CD4-positive, alpha-beta T cell (primary cell): ENCODE measurements around the gene RABIF. TPM values are rescaled to one million over a fixed set of nuclear protein-coding genes. Genes with fewer than 3 reads are reported as not detected.
"Not testable (repeated sequence)": the region's sequence is repeated elsewhere in the genome, so short reads cannot be mapped to it uniquely, and the experiment has no call there.

Source experiments
- ATAC-seq: fragments of 200-7000 bp; cut with Tn5 transposase; one replicate; pipeline ENCODE4 v1.10.0; 2022; ENCODE audit warnings: mild to moderate bottlenecking; ENCODE audit not compliant: poor library complexity
- CTCF ChIA-PET: fragments of 350-600 bp; sonication (Branson Sonifier 250); formaldehyde crosslinking; loops from one replicate; lab custom pipeline; 2021; ENCODE audit warnings: antibody characterized with exemption, inconsistent platforms; lab: Charles Lee
- POLR2A ChIA-PET: fragments of 350-600 bp; sonication (Branson Sonifier 250); formaldehyde crosslinking; loops from one replicate; lab custom pipeline; 2021; ENCODE audit warnings: antibody characterized with exemption, inconsistent platforms; lab: Charles Lee
- DNase-seq, 14 experiments: peaks; one replicate each; pipeline ENCODE4 v3.0.0-alpha.2; 2013 to 2020; ENCODE audit warnings: mixed read lengths in 2 of 14
- H3K27ac ChIP-seq, 2 donors: one replicate each; pipeline versions ENCODE4 v1.5.1 to v1.7.0; 2013; ENCODE audit warnings: low read length in 2 of 2, low read depth in 1 of 2, mild to moderate bottlenecking in 1 of 2
- H3K27me3 ChIP-seq, 2 experiments: 1 replicate in 1 of 2; 2 replicates in 1 of 2; pipeline versions ENCODE4 v1.6.1 to v1.7.0; 2013; ENCODE audit warnings: low read length in 2 of 2, control low read depth in 1 of 2, mild to moderate bottlenecking in 1 of 2, moderate library complexity in 1 of 2; ENCODE audit not compliant: insufficient read depth in 2 of 2, control insufficient read depth in 1 of 2
- H3K36me3 ChIP-seq: one replicate; pipeline ENCODE4 v1.6.1; 2013; ENCODE audit warnings: low read length, control low read depth; ENCODE audit not compliant: insufficient read depth
- H3K4me1 ChIP-seq: one replicate; pipeline ENCODE4 v1.6.1; 2013; ENCODE audit warnings: low read length, control low read depth; ENCODE audit not compliant: insufficient read depth
- H3K4me3 ChIP-seq: one replicate; pipeline ENCODE4 v1.5.1; 2013; ENCODE audit warnings: mild to moderate bottlenecking, low read length, moderate library complexity
- H3K9me3 ChIP-seq, 2 experiments: 1 replicate in 1 of 2; 2 replicates in 1 of 2; pipeline versions ENCODE4 v1.6.1 to v1.7.0; 2013; ENCODE audit warnings: low read length in 2 of 2, mild to moderate bottlenecking in 2 of 2, control low read depth in 1 of 2, moderate library complexity in 1 of 2; ENCODE audit not compliant: control insufficient read depth in 1 of 2, insufficient read depth in 1 of 2
- H3K27ac Mint-ChIP-seq: one replicate; pipeline ENCODE4 v1.8.0; 2020; ENCODE audit warnings: mixed read lengths
- H3K27me3 Mint-ChIP-seq: one replicate; pipeline ENCODE4 v1.8.0; 2021; ENCODE audit warnings: mixed read lengths
- H3K36me3 Mint-ChIP-seq: one replicate; pipeline ENCODE4 v1.8.0; 2021; ENCODE audit warnings: low read depth, mixed read lengths
- H3K4me1 Mint-ChIP-seq: one replicate; pipeline ENCODE4 v1.8.0; 2021; ENCODE audit warnings: low read depth, mixed read lengths
- H3K4me3 Mint-ChIP-seq: one replicate; pipeline ENCODE4 v1.8.0; 2020; ENCODE audit warnings: mild to moderate bottlenecking, mixed read lengths
- H3K9me3 Mint-ChIP-seq: one replicate; pipeline ENCODE4 v1.8.0; 2020; ENCODE audit warnings: mixed read lengths
- intact Hi-C, 2 experiments: fragments of 100-400 bp; cut with DNase I in 1 of 2; cut with micrococcal nuclease in 1 of 2; formaldehyde crosslinking; loops; one replicate each; pipeline versions ENCODE4 v1.15.1 to v1.9.0; 2023 to 2025; cut with DNase I, micrococcal nuclease
- total RNA-seq, 174 experiments: library from RNA in 2 of 174; stranded (reverse) in 2 of 174; gene quantifications; one replicate each; pipeline ENCODE4 v1.2.3 and lab custom pipeline; 2021 to 2026
- TF ChIP-seq, protein P1 (sequence below): fragments of 200-600 bp; IDR thresholded peaks from one replicate; pipeline ENCODE4 v1.8.0; 2022; ENCODE audit warnings: antibody characterized with exemption, mild to moderate bottlenecking

Gene RABIF
- total RNA-seq, 2 experiments from 2014 or later: 9.1 to 9.2 TPM

DNA sequence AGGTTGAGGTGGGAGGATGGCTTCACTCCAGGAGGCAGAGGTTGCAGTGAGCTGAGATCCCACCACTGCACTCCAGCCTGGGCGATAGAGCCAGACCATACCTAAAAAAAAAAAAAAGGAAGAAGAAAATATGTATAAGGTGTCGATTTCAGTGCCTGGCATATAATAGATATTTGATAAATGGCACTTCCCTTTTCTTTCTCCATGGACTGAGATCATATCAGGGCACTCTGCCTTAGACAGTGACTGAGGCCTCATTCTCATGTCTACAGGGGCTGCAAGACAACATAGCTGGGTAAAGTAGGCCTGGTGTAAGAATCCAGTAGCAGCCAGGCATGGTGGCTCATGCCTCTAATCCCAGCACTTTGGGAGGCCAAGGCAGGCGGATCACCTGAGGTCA, 57.0 kb downstream of the RABIF start:
- TF ChIP-seq, protein P1, sequence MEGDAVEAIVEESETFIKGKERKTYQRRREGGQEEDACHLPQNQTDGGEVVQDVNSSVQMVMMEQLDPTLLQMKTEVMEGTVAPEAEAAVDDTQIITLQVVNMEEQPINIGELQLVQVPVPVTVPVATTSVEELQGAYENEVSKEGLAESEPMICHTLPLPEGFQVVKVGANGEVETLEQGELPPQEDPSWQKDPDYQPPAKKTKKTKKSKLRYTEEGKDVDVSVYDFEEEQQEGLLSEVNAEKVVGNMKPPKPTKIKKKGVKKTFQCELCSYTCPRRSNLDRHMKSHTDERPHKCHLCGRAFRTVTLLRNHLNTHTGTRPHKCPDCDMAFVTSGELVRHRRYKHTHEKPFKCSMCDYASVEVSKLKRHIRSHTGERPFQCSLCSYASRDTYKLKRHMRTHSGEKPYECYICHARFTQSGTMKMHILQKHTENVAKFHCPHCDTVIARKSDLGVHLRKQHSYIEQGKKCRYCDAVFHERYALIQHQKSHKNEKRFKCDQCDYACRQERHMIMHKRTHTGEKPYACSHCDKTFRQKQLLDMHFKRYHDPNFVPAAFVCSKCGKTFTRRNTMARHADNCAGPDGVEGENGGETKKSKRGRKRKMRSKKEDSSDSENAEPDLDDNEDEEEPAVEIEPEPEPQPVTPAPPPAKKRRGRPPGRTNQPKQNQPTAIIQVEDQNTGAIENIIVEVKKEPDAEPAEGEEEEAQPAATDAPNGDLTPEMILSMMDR: no peak
- H3K4me1 ChIP-seq: peaks cover 24% of the 10 kb centered on the region
- H3K9me3 ChIP-seq: peaks cover 0 to 11% of the 10 kb centered on the region in 2 experiments
- H3K27me3 ChIP-seq: no peaks in the 10 kb centered on the region
- ChIA-PET POLR2A (no interaction called here), CTCF (no interaction called here)
- peaks cover 23% of the 10 kb centered on the region for H3K4me1 Mint-ChIP-seq
- no peak for DNase-seq
- H3K9me3 Mint-ChIP-seq: no peaks in the 10 kb centered on the region
- no peaks in the 10 kb centered on the region for H3K36me3 Mint-ChIP-seq
- no peak overlapping the region for H3K4me3 Mint-ChIP-seq
- no peak overlapping the region for H3K4me3 ChIP-seq
- no peaks in the 10 kb centered on the region for H3K27me3 Mint-ChIP-seq
- no peaks in the 10 kb centered on the region for H3K36me3 ChIP-seq
- H3K27ac Mint-ChIP-seq: no peak overlapping the region
- intact Hi-C loops: no loop called here
- no peak for ATAC-seq
- no peak overlapping the region for H3K27ac ChIP-seq

DNA sequence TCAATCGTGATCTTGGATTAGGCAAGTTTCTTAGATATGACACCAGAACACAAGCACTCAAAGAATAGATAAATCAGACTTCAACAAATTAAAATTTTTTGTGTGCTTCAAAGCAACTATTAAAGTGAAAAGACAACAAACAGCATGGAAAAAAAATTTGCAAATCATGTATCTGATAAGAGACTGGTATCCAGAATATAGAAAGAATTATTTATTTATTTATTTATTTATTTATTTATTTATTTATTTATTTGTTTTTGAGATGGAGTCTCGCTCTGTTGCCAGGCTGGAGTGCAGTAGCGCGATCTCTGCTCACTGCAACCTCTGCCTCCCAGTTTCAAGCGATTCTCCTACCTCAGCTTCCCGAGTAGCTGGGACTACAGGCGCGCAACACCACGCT, 59.7 kb downstream of the RABIF start:
- not testable (repeated sequence) for H3K36me3 Mint-ChIP-seq

More for the DNA sequence above, 59.7 kb downstream of the RABIF start:
- H3K4me1 Mint-ChIP-seq, H3K4me3 ChIP-seq, DNase-seq, CTCF ChIA-PET, H3K27me3 ChIP-seq, intact Hi-C loops, H3K9me3 Mint-ChIP-seq, POLR2A ChIA-PET, H3K4me1 ChIP-seq, H3K4me3 Mint-ChIP-seq, ATAC-seq, H3K27me3 Mint-ChIP-seq, H3K27ac ChIP-seq, H3K36me3 ChIP-seq, H3K27ac Mint-ChIP-seq: not testable (repeated sequence)
- H3K9me3 ChIP-seq: peaks cover 0 to 11% of the 10 kb centered on the region in 2 experiments

Other genes with a start within 250 kb of the RABIF start
- not detected for gene SYT2, start 178.7 kb downstream of the RABIF start, total RNA-seq
- gene KDM5B, start 80.7 kb downstream of the RABIF start, total RNA-seq: 10 to 100 TPM; 74.7 to 84.7 TPM
- gene PCAT6, start 78.2 kb downstream of the RABIF start, total RNA-seq: 1 to 10 TPM in 1 of 2 experiments, under 1 TPM in 1; 0.91 to 1.3 TPM
- gene KLHL12, start 38.1 kb upstream of the RABIF start, total RNA-seq: 10 to 100 TPM; 18.5 to 18.6 TPM
- 10 to 100 TPM; 91.5 to 95.6 TPM for gene ADIPOR1, start 69.2 kb upstream of the RABIF start, total RNA-seq
- gene CYB5R1, start 78.1 kb upstream of the RABIF start, total RNA-seq: 10 to 100 TPM; 42.1 to 47.4 TPM
- 100 to 1,000 TPM; 187 to 194 TPM for gene TMEM183A, start 118.2 kb upstream of the RABIF start, total RNA-seq
- gene PPFIA4, start 137.3 kb upstream of the RABIF start, total RNA-seq: under 1 TPM; 0.93 to 0.98 TPM
- not detected for gene MYOG, start 196.9 kb upstream of the RABIF start, total RNA-seq
- gene ADORA1, start 238.6 kb upstream of the RABIF start, total RNA-seq: not detected